Stomach (tissue), 9 donors: Measurements from ENCODE around the gene MIPEP. TPM values are rescaled to one million over a fixed set of nuclear protein-coding genes. Genes with fewer than 3 reads are reported as not detected.

Experiments used
- DNase-seq, 2 donors: peaks; one replicate each; pipeline versions ENCODE4 v3.0.0 to v3.0.0-alpha.2; 2013 to 2019
- H3K27ac ChIP-seq, 5 donors: fragments of 200-600 bp in 4 of 5; sonication (generic) in 4 of 5; one replicate each; pipeline ENCODE4 v1.5.1; 2013 to 2019; ENCODE audit warnings: mild to moderate bottlenecking in 1 of 5, moderate library complexity in 1 of 5
- H3K27me3 ChIP-seq, 3 donors: fragments of 200-600 bp; sonication (generic); one replicate each; pipeline ENCODE4 v1.5.1; 2017 to 2019; ENCODE audit warnings: mixed run types in 1 of 3
- H3K36me3 ChIP-seq, 4 donors: fragments of 200-600 bp; sonication (generic); 1 replicate in 3 of 4; 2 replicates in 1 of 4; pipeline ENCODE4 v1.5.1; 2016 to 2019
- H3K4me1 ChIP-seq, 4 donors: fragments of 200-600 bp; sonication (generic); one replicate each; pipeline ENCODE4 v1.5.1; 2016 to 2019
- H3K4me3 ChIP-seq, 4 donors: fragments of 200-600 bp; sonication (generic) in 3 of 4; one replicate each; pipeline ENCODE4 v1.5.1; 2016 to 2019; ENCODE audit warnings: mild to moderate bottlenecking in 1 of 4
- H3K9me3 ChIP-seq, 4 donors: fragments of 200-600 bp; sonication (generic); one replicate each; pipeline ENCODE4 v1.5.1; 2016 to 2019
- CTCF ChIP-seq, 7 experiments: fragments of 450-650 bp in 4 of 7; fragments of 200-600 bp in 3 of 7; sonication (generic) in 3 of 7; IDR thresholded peaks; one replicate each; pipeline ENCODE4 v1.5.1; 2016 to 2019; ENCODE audit warnings: antibody characterized with exemption in 7 of 7, control low read depth in 2 of 7, mild to moderate bottlenecking in 1 of 7
- EP300 ChIP-seq: sonication (generic); formaldehyde crosslinking; IDR thresholded peaks from one replicate; pipeline ENCODE4 v1.6.1; 2017; ENCODE audit warnings: antibody characterized with exemption
- POLR2A ChIP-seq, 4 donors: fragments of 450-650 bp; IDR thresholded peaks; one replicate each; pipeline ENCODE4 v1.6.1; 2016; ENCODE audit warnings: antibody characterized with exemption in 4 of 4, control low read depth in 2 of 4, mild to moderate bottlenecking in 1 of 4, moderate library complexity in 1 of 4
- POLR2AphosphoS5 ChIP-seq, 3 donors: sonication (generic); formaldehyde crosslinking; IDR thresholded peaks; one replicate each; pipeline ENCODE4 v1.6.1; 2016; ENCODE audit warnings: antibody characterized with exemption in 3 of 3
- WGBS, 5 donors: extraction: QIAGEN DNeasy Blood & Tissue Kit in 3 of 5; methylation state at CpG; one replicate each; pipeline versions ENCODE4 v1.1.5 to v1.1.7; 2013 to 2018; 5-methylcytosine and 5-hydroxymethylcytosine counted together
- intact Hi-C: fragments of 100-400 bp; cut with DNase I; formaldehyde crosslinking; loops from one replicate; pipeline ENCODE4 v1.15.1; 2023; ENCODE audit warnings: low total_unique reads
- polyA plus RNA-seq, 3 donors: library from polyadenylated mRNA; stranded (reverse); fragments of 200-250 nt; gene quantifications; one replicate each; pipeline ENCODE4 v1.2.3, GENCODE V29; 2013
- total RNA-seq, 5 donors: library from RNA; depleted of rRNA; stranded (reverse); fragments of >200 nt; gene quantifications; one replicate each; pipeline versions ENCODE4 v1.1.0 to v1.2.3, GENCODE V29; 2014 to 2016
- donor health status: healthy with polysubstance abuse.
- donor health status: Bipolar disorder and iron deficiency.
- donor health status: healthy.

Gene MIPEP
- total and polyA plus RNA-seq, 8 donors, result 1.2 to 43.2 (median 15.2) TPM

DNA sequence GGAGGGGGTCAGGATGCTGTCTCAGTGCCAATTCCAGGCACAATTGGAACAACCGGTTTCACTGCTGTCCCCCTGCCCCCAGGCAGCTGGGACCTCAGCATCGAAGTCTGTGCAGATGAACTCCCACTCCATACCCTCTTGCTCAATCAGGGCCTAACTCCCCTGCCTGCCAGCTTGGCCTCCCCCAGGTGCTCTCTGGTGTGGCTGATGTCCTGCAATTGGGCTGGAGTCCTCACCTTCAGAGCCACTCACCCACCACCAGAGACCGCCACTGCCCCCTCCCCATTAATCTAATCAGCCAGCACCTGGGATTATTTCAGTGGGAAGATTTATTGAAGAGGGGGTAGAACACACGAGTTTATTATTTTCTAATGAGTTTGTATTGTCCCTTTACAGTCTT lies 118.8 kb downstream of the MIPEP start:
- no peak for DNase-seq
- H3K4me3 ChIP-seq, result no peak overlapping the region
- TF ChIP-seq CTCF (IDR thresholded peaks at IDR 0.05) (no peak), EP300 (no peak), POLR2AphosphoS5 (IDR thresholded peaks at IDR 0.05) (no peak), POLR2A (IDR thresholded peaks at IDR 0.05) (no peak)
- H3K27ac ChIP-seq, result no peak overlapping the region
- 90 to 96% (median 91%) methylated on average over 4 of the region's 4 CpGs for WGBS, 5 donors
- no peaks in the 10 kb centered on the region for H3K36me3 ChIP-seq
- intact Hi-C loops, result no loop called here
- H3K27me3 ChIP-seq, result no peaks in the 10 kb centered on the region
- H3K9me3 ChIP-seq, result no peaks in the 10 kb centered on the region
- H3K4me1 ChIP-seq, result no peaks in the 10 kb centered on the region

GRCh38 chr13:23769401-23769800 lies 119.8 kb downstream of the MIPEP start:
- no peak for TF ChIP-seq CTCF (IDR thresholded peaks at IDR 0.05)
- TF ChIP-seq POLR2AphosphoS5 (IDR thresholded peaks at IDR 0.05), result no peak
- no peak for TF ChIP-seq POLR2A (IDR thresholded peaks at IDR 0.05)
- TF ChIP-seq EP300, result no peak
- Histone ChIP-seq H3K4me1 (no peaks in the 10 kb centered on the region), H3K9me3 (no peaks in the 10 kb centered on the region), H3K4me3 (no peak overlapping the region), H3K27me3 (no peaks in the 10 kb centered on the region), H3K36me3 (no peaks in the 10 kb centered on the region), H3K27ac (no peak overlapping the region)
- WGBS, 5 donors, result 84 to 100% (median 89%) methylated on average over 3 of the region's 3 CpGs
- intact Hi-C loops, result no loop called here
- no peak for DNase-seq

GRCh38 chr13:23767838-23768237 lies 121.4 kb downstream of the MIPEP start:
- H3K9me3 ChIP-seq, result no peaks in the 10 kb centered on the region
- TF ChIP-seq CTCF (IDR thresholded peaks at IDR 0.05) (no peak), EP300 (no peak), POLR2AphosphoS5 (IDR thresholded peaks at IDR 0.05) (no peak), POLR2A (IDR thresholded peaks at IDR 0.05) (no peak)
- H3K27ac ChIP-seq, result no peak overlapping the region
- DNase-seq, result no peak
- no peaks in the 10 kb centered on the region for H3K36me3 ChIP-seq
- no peaks in the 10 kb centered on the region for H3K27me3 ChIP-seq
- WGBS, 5 donors, result 91 to 99% (median 96%) methylated on average over 7 of the region's 7 CpGs
- intact Hi-C loops, result no loop called here
- H3K4me3 ChIP-seq, result no peak overlapping the region
- no peaks in the 10 kb centered on the region for H3K4me1 ChIP-seq

DNA sequence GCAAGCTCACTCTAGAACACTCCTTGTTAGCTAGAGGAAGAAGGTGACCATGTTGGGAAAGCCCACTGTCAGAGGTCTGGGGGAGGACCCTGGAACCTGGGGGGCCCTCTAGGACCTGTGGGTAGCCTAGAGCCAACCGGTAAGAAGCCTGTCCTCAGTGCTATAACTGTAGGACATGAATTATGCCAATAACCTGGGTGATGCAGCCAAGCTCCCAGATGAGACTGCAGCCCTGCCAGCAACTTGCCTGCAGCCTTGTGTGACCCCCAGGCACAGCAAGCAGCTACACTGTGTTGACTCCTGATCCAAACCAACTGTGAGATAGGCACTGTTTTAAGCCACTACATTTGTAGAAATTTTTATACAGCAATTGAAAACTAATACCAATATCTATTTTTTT lies 122.3 kb downstream of the MIPEP start:
- peaks cover 0 to 4% (median 0%) of the 10 kb centered on the region in 4 donors for H3K4me1 ChIP-seq
- no peak for TF ChIP-seq POLR2A (IDR thresholded peaks at IDR 0.05)
- TF ChIP-seq POLR2AphosphoS5 (IDR thresholded peaks at IDR 0.05), result no peak
- no peak for TF ChIP-seq EP300
- no peak for TF ChIP-seq CTCF (IDR thresholded peaks at IDR 0.05)
- DNase-seq, result no peak
- H3K36me3 ChIP-seq, result no peaks in the 10 kb centered on the region
- H3K4me3 ChIP-seq, result no peak overlapping the region
- intact Hi-C loops, result no loop called here
- no peak overlapping the region for H3K27ac ChIP-seq
- WGBS, 5 donors, result 90 to 100% (median 97%) methylated on average over 1 of the region's 1 CpG
- no peaks in the 10 kb centered on the region for H3K27me3 ChIP-seq
- no peaks in the 10 kb centered on the region for H3K9me3 ChIP-seq
